ENCODE results near the gene JAML. TPM values are rescaled to one million over a fixed set of nuclear protein-coding genes. Genes with fewer than 3 reads are reported as not detected.

The JAML gene
- total and polyA plus RNA-seq, 8 donors: 3.7 to 47.2 (median 7.1) TPM

DNA sequence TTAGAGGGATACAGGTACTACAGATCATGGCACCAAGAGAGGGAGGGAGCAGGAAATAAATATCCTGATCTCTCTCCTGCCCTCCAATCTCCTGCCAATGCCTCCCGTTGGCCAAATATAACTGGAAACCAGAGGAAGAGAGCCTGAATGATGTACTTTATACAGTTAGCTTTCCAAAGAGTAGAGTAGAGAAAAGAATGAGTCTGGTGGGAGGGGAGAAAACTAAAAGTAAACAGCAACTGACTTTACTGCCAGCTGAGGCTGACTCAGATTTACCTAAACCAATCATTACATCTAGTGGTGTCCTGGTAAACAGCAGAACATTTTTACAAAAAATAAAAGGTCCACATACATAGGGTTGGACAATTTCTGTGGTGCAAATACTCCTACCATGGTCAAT lies 22.2 kb upstream of the JAML start:
- intact Hi-C loops (cut with DNase I): no loop called here
- no peaks in the 10 kb centered on the region for H3K27me3 ChIP-seq
- no peak overlapping the region for H3K4me3 ChIP-seq
- no peaks in the 10 kb centered on the region for H3K36me3 ChIP-seq
- ATAC-seq (peak; percentile 72), DNase-seq (no peak)
- peak overlapping the region; percentile 45 to 69 for H3K27ac ChIP-seq
- TF ChIP-seq, protein P1, sequence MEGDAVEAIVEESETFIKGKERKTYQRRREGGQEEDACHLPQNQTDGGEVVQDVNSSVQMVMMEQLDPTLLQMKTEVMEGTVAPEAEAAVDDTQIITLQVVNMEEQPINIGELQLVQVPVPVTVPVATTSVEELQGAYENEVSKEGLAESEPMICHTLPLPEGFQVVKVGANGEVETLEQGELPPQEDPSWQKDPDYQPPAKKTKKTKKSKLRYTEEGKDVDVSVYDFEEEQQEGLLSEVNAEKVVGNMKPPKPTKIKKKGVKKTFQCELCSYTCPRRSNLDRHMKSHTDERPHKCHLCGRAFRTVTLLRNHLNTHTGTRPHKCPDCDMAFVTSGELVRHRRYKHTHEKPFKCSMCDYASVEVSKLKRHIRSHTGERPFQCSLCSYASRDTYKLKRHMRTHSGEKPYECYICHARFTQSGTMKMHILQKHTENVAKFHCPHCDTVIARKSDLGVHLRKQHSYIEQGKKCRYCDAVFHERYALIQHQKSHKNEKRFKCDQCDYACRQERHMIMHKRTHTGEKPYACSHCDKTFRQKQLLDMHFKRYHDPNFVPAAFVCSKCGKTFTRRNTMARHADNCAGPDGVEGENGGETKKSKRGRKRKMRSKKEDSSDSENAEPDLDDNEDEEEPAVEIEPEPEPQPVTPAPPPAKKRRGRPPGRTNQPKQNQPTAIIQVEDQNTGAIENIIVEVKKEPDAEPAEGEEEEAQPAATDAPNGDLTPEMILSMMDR (IDR thresholded peaks at IDR 0.05): no peak
- H3K9me3 ChIP-seq: no peaks in the 10 kb centered on the region
- peaks cover 14 to 78% of the 10 kb centered on the region in 2 donors for H3K4me1 ChIP-seq

DNA sequence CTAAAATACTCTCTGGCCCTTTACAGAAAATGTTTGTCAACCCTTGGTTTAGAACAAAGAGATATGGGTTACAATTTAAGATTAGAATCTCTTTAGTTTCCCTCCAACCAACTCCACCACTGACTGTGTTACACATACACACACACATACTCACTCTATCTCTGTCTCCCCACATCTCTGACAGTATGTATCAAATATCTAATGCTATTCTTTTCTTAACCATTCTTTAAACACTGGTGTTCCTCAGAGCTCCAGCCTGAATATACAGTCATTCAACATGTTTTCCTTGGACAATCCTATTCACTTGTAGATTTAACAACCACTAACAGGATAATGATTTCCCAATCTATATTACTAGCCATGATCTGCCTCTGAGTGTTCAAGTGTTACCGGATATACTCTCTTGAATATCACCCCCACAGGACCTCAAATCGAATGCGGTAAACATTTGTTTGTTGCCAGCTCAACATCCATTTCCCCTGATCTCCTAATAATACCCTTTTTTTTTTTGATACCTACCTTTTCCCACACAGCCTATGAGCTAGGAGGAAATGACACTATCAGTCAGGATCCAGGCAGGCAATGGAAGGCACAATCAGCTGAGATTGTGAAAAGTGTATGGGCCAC lies 21.2 kb upstream of the JAML start:
- H3K4me1 ChIP-seq: peaks cover 18 to 83% of the 10 kb centered on the region in 2 donors
- no peak overlapping the region for H3K4me3 ChIP-seq
- DNase-seq: no peak
- H3K27ac ChIP-seq: peak overlapping the region; percentile 45 to 69
- no peak for ATAC-seq
- TF ChIP-seq, protein P1 (IDR thresholded peaks at IDR 0.05): no peak
- no peaks in the 10 kb centered on the region for H3K9me3 ChIP-seq
- intact Hi-C loops (cut with DNase I): no loop called here
- no peaks in the 10 kb centered on the region for H3K27me3 ChIP-seq
- H3K36me3 ChIP-seq: no peaks in the 10 kb centered on the region

DNA sequence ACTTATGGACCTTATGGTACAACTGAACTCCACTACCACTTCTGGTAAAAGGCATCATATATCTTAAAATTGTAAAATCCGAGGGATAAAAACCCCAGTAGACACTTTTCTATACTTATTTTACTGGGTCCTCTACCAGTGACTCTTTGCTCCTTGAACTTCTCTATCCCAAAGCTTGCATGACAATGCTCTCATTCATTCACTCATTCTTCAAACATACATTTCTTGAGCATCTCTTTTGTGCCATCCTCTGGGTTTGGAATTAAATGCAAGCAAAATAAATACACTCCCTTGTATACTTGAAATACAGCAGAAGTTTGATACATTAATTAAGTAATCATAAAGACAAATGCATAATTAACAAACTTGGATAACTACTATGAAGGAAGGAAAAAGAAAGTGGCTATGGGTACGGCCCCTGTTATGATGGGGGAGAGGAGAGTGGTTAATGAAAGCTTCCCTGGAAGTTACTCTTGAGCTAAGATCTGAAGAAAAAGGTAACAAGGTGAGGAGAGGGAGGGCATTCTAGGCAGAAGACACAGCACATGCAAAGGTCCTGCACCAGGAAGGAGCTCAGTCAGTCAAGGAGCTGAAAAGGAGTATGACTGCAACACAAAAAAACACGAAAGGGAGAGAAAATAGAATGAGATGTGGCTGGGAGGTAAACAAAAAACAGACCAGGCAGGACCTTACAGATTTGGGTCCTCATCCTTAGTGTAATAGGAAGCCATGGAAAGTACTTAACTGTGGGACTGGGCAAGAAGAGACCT lies 19.4 kb upstream of the JAML start:
- peaks cover 21 to 84% of the 10 kb centered on the region in 2 donors for H3K4me1 ChIP-seq
- intact Hi-C loops (cut with DNase I): no loop called here
- no peak overlapping the region for H3K27ac ChIP-seq
- H3K27me3 ChIP-seq: no peaks in the 10 kb centered on the region
- ATAC-seq (no peak), DNase-seq (no peak)
- no peaks in the 10 kb centered on the region for H3K36me3 ChIP-seq
- TF ChIP-seq, protein P1 (IDR thresholded peaks at IDR 0.05): no peak
- H3K4me3 ChIP-seq: no peak overlapping the region
- no peaks in the 10 kb centered on the region for H3K9me3 ChIP-seq

DNA sequence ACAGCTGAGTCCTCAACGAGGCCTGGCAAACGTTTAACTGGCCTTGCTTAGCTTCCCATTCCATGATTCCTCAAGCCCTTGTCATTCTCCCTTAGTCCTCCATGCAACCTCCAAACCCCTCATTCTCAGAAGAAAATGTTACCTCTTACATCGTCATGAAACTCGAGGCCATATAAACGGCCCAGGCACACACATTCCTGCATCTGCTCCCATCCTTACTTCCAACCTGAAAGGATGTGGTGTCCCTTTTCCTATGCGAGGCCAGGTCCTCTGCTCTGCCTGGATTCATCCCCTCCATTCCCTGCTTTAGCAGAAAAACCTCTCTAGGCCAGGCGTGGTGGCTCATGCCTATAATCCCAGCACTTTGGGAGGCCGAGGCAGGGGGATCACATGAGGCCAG lies 18.4 kb upstream of the JAML start:
- no peaks in the 10 kb centered on the region for H3K27me3 ChIP-seq
- intact Hi-C loops (cut with DNase I): no loop called here
- no peaks in the 10 kb centered on the region for H3K36me3 ChIP-seq
- no peak for ATAC-seq
- TF ChIP-seq, protein P1 (IDR thresholded peaks at IDR 0.05): no peak
- DNase-seq: no peak
- H3K4me1 ChIP-seq: peaks cover 21 to 86% of the 10 kb centered on the region in 2 donors
- H3K4me3 ChIP-seq: no peak overlapping the region
- no peak overlapping the region for H3K27ac ChIP-seq
- H3K9me3 ChIP-seq: no peaks in the 10 kb centered on the region

DNA sequence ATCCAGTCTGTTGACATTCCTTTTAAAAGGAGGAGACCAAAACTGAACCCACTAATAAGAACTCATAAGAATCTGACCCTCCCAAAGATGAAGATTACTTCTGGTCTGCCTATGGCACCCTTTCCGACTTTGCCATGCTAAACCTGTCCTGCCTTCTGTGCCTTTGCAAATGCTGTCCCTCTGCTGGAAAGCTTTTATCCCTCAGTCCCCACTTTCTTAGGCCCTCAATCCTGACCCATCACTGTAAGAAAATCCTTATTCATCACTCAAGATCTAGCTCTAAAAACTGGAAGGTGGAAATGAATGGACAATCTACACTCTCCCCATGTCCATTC lies 16.9 kb upstream of the JAML start:
- intact Hi-C loops (cut with DNase I): no loop called here
- peak overlapping the region; percentile 88 to 92 for H3K27ac ChIP-seq

More for the DNA sequence above, 16.9 kb upstream of the JAML start:
- TF ChIP-seq, protein P1 (IDR thresholded peaks at IDR 0.05): no peak
- Histone ChIP-seq H3K4me1 (peaks cover 17 to 89% of the 10 kb centered on the region in 2 donors), H3K27me3 (no peaks in the 10 kb centered on the region), H3K4me3 (no peak overlapping the region), H3K9me3 (no peaks in the 10 kb centered on the region), H3K36me3 (no peaks in the 10 kb centered on the region)
- DNase-seq (no peak), ATAC-seq (no peak)

Measured in left lung (tissue), 10 donors.